ENCODE measurements around the gene CTAG2.
"Not testable (repeated sequence)": the region's sequence is repeated elsewhere in the genome, so short reads cannot be mapped to it uniquely, and the experiment has no call there.

CTAG2 gene

GRCh38 chrX:154649503-154650220 lies 3.7 kb downstream of the CTAG2 start:
- in situ Hi-C loops (cut with HindIII; ENCODE audit: low sequenced_read_pairs): no loop called here

- in situ Hi-C loops (cut with HindIII; ENCODE audit: low sequenced_read_pairs): no loop called here
Observed at GRCh38 chrX:154648931-154649330, 4.4 kb downstream of the CTAG2 start.

GRCh38 chrX:154645745-154646378 lies 7.5 kb downstream of the CTAG2 start:
- in situ Hi-C loops (cut with HindIII; ENCODE audit: low sequenced_read_pairs): not testable (repeated sequence)

- in situ Hi-C loops (cut with HindIII; ENCODE audit: low sequenced_read_pairs): not testable (repeated sequence)
Observed at GRCh38 chrX:154643708-154644107, 9.7 kb downstream of the CTAG2 start.

GRCh38 chrX:154641740-154642139 lies 11.6 kb downstream of the CTAG2 start:
- in situ Hi-C loops (cut with HindIII; ENCODE audit: low sequenced_read_pairs): not testable (repeated sequence)

GRCh38 chrX:154633661-154634060 lies 19.7 kb downstream of the CTAG2 start:
- in situ Hi-C loops (cut with HindIII; ENCODE audit: low sequenced_read_pairs): not testable (repeated sequence)

GRCh38 chrX:154630949-154631348 lies 22.4 kb downstream of the CTAG2 start:
- in situ Hi-C loops (cut with HindIII; ENCODE audit: low sequenced_read_pairs): not testable (repeated sequence)

GRCh38 chrX:154628960-154629359 lies 24.4 kb downstream of the CTAG2 start:
- in situ Hi-C loops (cut with HindIII; ENCODE audit: low sequenced_read_pairs): not testable (repeated sequence)

- in situ Hi-C loops (cut with HindIII; ENCODE audit: low sequenced_read_pairs): not testable (repeated sequence)
Observed at GRCh38 chrX:154620767-154621414, 32.5 kb downstream of the CTAG2 start.

GRCh38 chrX:154619182-154619581 lies 34.2 kb downstream of the CTAG2 start, which contains the start of gene CTAG1B:
TSS of gene CTAG1B (minus strand) at chrX:154619282. CDS start at chrX:154619218, 64 bp downstream.
- in situ Hi-C loops (cut with HindIII; ENCODE audit: low sequenced_read_pairs): not testable (repeated sequence)

- in situ Hi-C loops (cut with HindIII; ENCODE audit: low sequenced_read_pairs): not testable (repeated sequence)
Observed at GRCh38 chrX:154613586-154613985, 39.8 kb downstream of the CTAG2 start.

GRCh38 chrX:154611146-154611545 lies 42.2 kb downstream of the CTAG2 start:
- in situ Hi-C loops (cut with HindIII; ENCODE audit: low sequenced_read_pairs): not testable (repeated sequence)

GRCh38 chrX:154608823-154609222 lies 44.6 kb downstream of the CTAG2 start:
- in situ Hi-C loops (cut with HindIII; ENCODE audit: low sequenced_read_pairs): not testable (repeated sequence)

GRCh38 chrX:154607976-154608375 lies 45.4 kb downstream of the CTAG2 start:
- in situ Hi-C loops (cut with HindIII; ENCODE audit: low sequenced_read_pairs): not testable (repeated sequence)

- in situ Hi-C loops (cut with HindIII; ENCODE audit: low sequenced_read_pairs): no loop called here
Observed at GRCh38 chrX:154607370-154607769, 46.0 kb downstream of the CTAG2 start.

GRCh38 chrX:154605566-154605965 lies 47.8 kb downstream of the CTAG2 start:
- in situ Hi-C loops (cut with HindIII; ENCODE audit: low sequenced_read_pairs): no loop called here

GRCh38 chrX:154603438-154604430 lies 49.6 kb downstream of the CTAG2 start:
- in situ Hi-C loops (cut with HindIII; ENCODE audit: low sequenced_read_pairs): no loop called here

- in situ Hi-C loops (cut with HindIII; ENCODE audit: low sequenced_read_pairs): no loop called here
Observed at GRCh38 chrX:154602766-154603437, 50.5 kb downstream of the CTAG2 start.

GRCh38 chrX:154602226-154602625 lies 51.2 kb downstream of the CTAG2 start:
- in situ Hi-C loops (cut with HindIII; ENCODE audit: low sequenced_read_pairs): no loop called here

Measured in endothelial cell of hepatic sinusoid (primary cell).